Thyroid gland (tissue), 4 donors: ENCODE results near the gene GPR22. TPM values are rescaled to one million over a fixed set of nuclear protein-coding genes. Genes with fewer than 3 reads are reported as not detected.

Experiments used
- DNase-seq, 2 donors: peaks; one replicate each; pipeline ENCODE4 v3.0.0-alpha.2; 2019
- H3K27ac ChIP-seq, 3 donors: fragments of 200-600 bp; sonication (generic); 1 replicate in 2 of 3; 2 replicates in 1 of 3; pipeline ENCODE4 v1.5.1; 2016 to 2019; ENCODE audit warnings: mild to moderate bottlenecking in 1 of 3, moderate library complexity in 1 of 3
- H3K27me3 ChIP-seq: fragments of 200-600 bp; sonication (generic); one replicate; pipeline ENCODE4 v1.5.1; 2019
- H3K36me3 ChIP-seq, 2 donors: fragments of 200-600 bp; sonication (generic); one replicate each; pipeline ENCODE4 v1.5.1; 2016 to 2019
- H3K4me1 ChIP-seq, 2 donors: fragments of 200-600 bp; sonication (generic); one replicate each; pipeline ENCODE4 v1.5.1; 2017 to 2019
- H3K4me3 ChIP-seq, 3 donors: fragments of 200-600 bp; sonication (generic); replicated peaks in 1 of 3; 1 replicate in 2 of 3; 2 replicates in 1 of 3; pipeline ENCODE4 v1.5.1; 2016; ENCODE audit warnings: mild to moderate bottlenecking in 1 of 3
- H3K9me3 ChIP-seq: fragments of 200-600 bp; sonication (generic); one replicate; pipeline ENCODE4 v1.5.1; 2017
- POLR2A ChIP-seq, 2 donors: fragments of 450-650 bp; IDR thresholded peaks; one replicate each; pipeline ENCODE4 v1.6.1; 2017; ENCODE audit warnings: antibody characterized with exemption in 2 of 2, mild to moderate bottlenecking in 2 of 2, moderate library complexity in 1 of 2
- WGBS, 2 donors: methylation state at CpG; one replicate each; pipeline ENCODE4 v1.1.5; 2017; 5-methylcytosine and 5-hydroxymethylcytosine counted together
- intact Hi-C: fragments of 100-400 bp; cut with DNase I; formaldehyde crosslinking; loops from one replicate; pipeline ENCODE4 v1.15.1; 2023
- total RNA-seq, 4 donors: library from RNA; depleted of rRNA; stranded (reverse); fragments of >200 nt; gene quantifications; one replicate each; pipeline ENCODE4 v1.2.3, GENCODE V29; 2016
- TF ChIP-seq, protein P1 (sequence below), 6 experiments: fragments of 200-600 bp in 3 of 6; fragments of 450-650 bp in 3 of 6; sonication (generic) in 3 of 6; IDR thresholded peaks; one replicate each; pipeline ENCODE4 v1.5.1; 2016 to 2019; ENCODE audit warnings: antibody characterized with exemption in 6 of 6, mild to moderate bottlenecking in 2 of 6, inconsistent platforms in 1 of 6, moderate library complexity in 1 of 6

Gene GPR22
- total RNA-seq, 4 donors from 2014 or later = not detected

DNA sequence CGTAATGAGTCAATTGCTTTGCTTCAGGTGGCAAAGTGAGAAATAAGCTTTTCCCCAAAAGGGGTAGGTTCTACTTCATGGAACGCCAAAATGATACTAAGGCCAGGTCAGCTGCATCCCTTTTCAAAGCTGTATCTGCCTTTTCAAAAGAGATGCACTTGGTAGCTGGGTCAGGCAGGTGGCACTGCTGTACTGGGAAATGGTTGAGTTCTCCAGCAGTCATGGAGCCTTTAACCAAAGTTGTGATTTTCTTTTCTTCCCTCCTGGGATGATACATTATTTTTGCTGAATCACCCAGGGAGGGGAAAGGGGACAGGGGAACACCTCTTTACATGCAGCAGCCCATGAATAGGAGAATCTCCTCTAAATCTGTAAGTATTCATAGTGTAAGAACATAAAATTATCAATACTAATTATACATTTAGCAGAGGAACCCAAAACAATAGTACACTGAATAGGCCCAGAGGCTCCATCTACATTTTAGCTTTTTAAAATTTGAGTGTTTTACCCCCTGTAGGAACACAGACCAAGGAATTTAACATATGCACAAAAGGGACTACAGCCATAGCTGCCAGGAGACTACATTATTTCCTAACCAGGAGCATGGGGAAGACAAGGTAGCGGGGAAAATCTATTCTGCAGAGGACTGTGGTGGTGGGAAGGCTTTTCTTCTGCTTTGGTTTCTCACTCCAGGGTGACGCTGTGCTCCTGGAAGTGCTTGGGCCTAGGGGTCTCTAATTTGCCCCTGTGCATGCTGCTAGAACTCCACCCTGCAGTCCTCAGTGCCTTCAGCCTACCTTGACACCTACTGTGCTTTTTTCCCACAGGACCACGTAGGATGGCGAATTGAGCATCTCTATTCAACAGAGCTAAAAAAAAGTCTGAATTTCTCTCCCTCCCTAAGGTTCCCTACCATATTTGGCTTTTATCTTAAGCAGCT is 6.4 kb upstream of the GPR22 start:
- intact Hi-C loops = loop anchor here (5.0 to 10.0 kb wide), 3 partner anchors 101 to 411 kb away; partner anchors contain the start of genes COG5 and DUS4L
- H3K9me3 ChIP-seq = no peaks in the 10 kb centered on the region
- H3K4me3 ChIP-seq = no peak overlapping the region
- no peaks in the 10 kb centered on the region for H3K27me3 ChIP-seq
- no peak overlapping the region for H3K27ac ChIP-seq
- 73 to 80% methylated on average over 6 of the region's 6 CpGs for WGBS, 2 donors
- no peaks in the 10 kb centered on the region for H3K4me1 ChIP-seq
- peak; percentile 65 to 69 for DNase-seq
- no peaks in the 10 kb centered on the region for H3K36me3 ChIP-seq
- TF ChIP-seq, protein P1, sequence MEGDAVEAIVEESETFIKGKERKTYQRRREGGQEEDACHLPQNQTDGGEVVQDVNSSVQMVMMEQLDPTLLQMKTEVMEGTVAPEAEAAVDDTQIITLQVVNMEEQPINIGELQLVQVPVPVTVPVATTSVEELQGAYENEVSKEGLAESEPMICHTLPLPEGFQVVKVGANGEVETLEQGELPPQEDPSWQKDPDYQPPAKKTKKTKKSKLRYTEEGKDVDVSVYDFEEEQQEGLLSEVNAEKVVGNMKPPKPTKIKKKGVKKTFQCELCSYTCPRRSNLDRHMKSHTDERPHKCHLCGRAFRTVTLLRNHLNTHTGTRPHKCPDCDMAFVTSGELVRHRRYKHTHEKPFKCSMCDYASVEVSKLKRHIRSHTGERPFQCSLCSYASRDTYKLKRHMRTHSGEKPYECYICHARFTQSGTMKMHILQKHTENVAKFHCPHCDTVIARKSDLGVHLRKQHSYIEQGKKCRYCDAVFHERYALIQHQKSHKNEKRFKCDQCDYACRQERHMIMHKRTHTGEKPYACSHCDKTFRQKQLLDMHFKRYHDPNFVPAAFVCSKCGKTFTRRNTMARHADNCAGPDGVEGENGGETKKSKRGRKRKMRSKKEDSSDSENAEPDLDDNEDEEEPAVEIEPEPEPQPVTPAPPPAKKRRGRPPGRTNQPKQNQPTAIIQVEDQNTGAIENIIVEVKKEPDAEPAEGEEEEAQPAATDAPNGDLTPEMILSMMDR (IDR thresholded peaks at IDR 0.05) = peak; percentile 19 to 94 (median 84)
- TF ChIP-seq POLR2A (IDR thresholded peaks at IDR 0.05) = no peak

DNA sequence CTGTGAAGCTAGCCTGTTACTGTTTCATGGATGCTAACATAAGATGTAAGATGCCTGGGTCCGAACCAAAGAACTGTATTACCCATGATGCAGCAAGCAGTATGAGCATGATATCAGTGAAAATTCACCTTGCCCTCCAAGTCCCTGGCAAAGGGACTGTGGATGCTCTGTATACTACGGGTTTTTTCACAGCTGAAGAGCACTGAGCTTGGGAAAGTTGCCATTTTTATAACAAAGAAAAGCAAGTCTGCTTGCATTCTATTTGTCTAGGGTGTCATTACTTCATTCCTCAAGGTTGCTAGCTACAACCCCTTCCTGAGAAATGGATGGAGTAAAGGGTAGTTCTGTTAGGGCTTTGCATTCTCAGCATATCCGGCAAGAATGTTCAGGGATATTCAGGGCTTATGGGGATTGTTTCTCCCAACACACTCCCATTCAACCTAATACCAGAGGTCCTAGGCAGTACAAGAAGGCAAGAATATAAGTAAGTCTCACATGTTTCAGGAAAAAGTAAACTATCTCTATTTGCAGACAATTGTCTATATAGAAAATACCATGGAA is 5.1 kb upstream of the GPR22 start:
- Histone ChIP-seq H3K4me1 (no peaks in the 10 kb centered on the region), H3K4me3 (no peak overlapping the region), H3K27ac (no peak overlapping the region), H3K9me3 (no peaks in the 10 kb centered on the region), H3K36me3 (no peaks in the 10 kb centered on the region), H3K27me3 (no peaks in the 10 kb centered on the region)
- no peak for TF ChIP-seq POLR2A (IDR thresholded peaks at IDR 0.05)
- TF ChIP-seq, protein P1 (IDR thresholded peaks at IDR 0.05) = no peak
- intact Hi-C loops = loop anchor here (5.0 to 10.0 kb wide), 3 partner anchors 100 to 410 kb away; partner anchors contain the start of genes COG5 and DUS4L
- no peak for DNase-seq
- WGBS, 2 donors = 85 to 87% methylated on average over 3 of the region's 3 CpGs

DNA sequence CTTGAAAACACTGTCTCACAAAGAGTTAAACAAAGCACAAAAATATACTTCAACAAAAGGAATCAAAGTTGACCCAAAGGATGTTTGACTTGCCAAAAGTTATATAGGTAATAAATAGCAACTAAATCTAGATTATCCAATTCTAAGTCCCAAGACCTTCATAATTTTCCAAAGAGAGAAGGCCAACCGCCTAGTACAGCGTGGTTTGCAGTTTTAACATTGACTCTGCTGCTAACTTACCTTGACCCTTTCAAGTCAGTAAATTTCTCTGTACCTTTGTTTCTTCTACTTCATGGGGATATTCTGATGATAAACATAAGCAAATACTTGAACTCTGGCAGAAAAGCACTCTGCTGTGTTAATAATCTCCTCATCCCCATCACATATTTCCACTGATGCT is 1.9 kb upstream of the GPR22 start:
- H3K36me3 ChIP-seq = no peaks in the 10 kb centered on the region
- H3K9me3 ChIP-seq = no peaks in the 10 kb centered on the region
- intact Hi-C loops = loop anchor here (10.0 kb wide), 2 partner anchors 97 to 407 kb away; partner anchors contain the start of genes COG5 and DUS4L
- no peak for TF ChIP-seq POLR2A (IDR thresholded peaks at IDR 0.05)
- TF ChIP-seq, protein P1 (IDR thresholded peaks at IDR 0.05) = no peak
- H3K4me1 ChIP-seq = no peaks in the 10 kb centered on the region
- H3K27ac ChIP-seq = no peak overlapping the region
- DNase-seq = no peak
- H3K4me3 ChIP-seq = no peak overlapping the region
- 95 to 97% methylated on average over 2 of the region's 2 CpGs for WGBS, 2 donors
- no peaks in the 10 kb centered on the region for H3K27me3 ChIP-seq

DNA sequence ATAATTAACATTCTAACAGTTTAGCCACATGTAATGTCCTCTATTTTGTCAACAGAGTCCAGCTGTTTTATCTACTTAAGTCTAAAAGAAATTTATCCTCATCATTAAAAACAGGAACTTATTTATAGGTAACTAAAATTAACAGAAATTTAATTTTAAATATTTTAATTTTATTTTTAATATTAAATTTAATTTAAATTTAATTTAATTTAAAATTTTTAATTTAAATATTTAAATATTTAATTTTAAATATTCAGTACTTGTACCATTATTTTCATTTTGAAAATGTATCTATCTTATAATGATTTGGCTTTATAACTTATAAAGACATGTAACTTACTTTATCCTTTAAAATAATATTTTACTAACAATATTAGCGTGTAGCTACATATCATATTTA is 1.0 kb upstream of the GPR22 start:
- 96 to 97% methylated on average over 1 of the region's 1 CpG for WGBS, 2 donors
- Histone ChIP-seq H3K27me3 (no peaks in the 10 kb centered on the region), H3K4me1 (no peaks in the 10 kb centered on the region), H3K27ac (no peak overlapping the region), H3K4me3 (no peak overlapping the region), H3K36me3 (no peaks in the 10 kb centered on the region), H3K9me3 (no peaks in the 10 kb centered on the region)
- intact Hi-C loops = loop anchor here (10.0 kb wide), 2 partner anchors 96 to 406 kb away; partner anchors contain the start of genes COG5 and DUS4L
- no peak for TF ChIP-seq POLR2A (IDR thresholded peaks at IDR 0.05)
- TF ChIP-seq, protein P1 (IDR thresholded peaks at IDR 0.05) = no peak
- no peak for DNase-seq
